Heart right ventricle (tissue), 16 donors: ENCODE data around the gene MYH9. TPM values are rescaled to one million over a fixed set of nuclear protein-coding genes. Genes with fewer than 3 reads are reported as not detected.
"Not testable (repeated sequence)": the region's sequence is repeated elsewhere in the genome, so short reads cannot be mapped to it uniquely, and the experiment has no call there.

Experiments used
- ATAC-seq, 8 donors: fragments of 200-7000 bp; cut with Tn5 transposase; one replicate each; pipeline ENCODE4 v1.9.1; 2020; ENCODE audit warnings: mild to moderate bottlenecking in 8 of 8, moderate library complexity in 8 of 8, moderate number of reproducible peaks in 1 of 8
- DNase-seq, 2 donors: peaks; one replicate each; pipeline ENCODE4 v3.0.0-alpha.2; 2020
- H3K27ac ChIP-seq, 10 donors: fragments of 200-600 bp; sonication (generic) in 2 of 10; one replicate each; pipeline versions ENCODE4 v1.5.0 to v1.8.0; 2020 to 2022; ENCODE audit warnings: mild to moderate bottlenecking in 3 of 10
- H3K27me3 ChIP-seq, 7 donors: fragments of 200-600 bp; one replicate each; pipeline ENCODE4 v1.8.0; 2021 to 2022; ENCODE audit warnings: mild to moderate bottlenecking in 2 of 7
- H3K36me3 ChIP-seq, 9 donors: fragments of 200-600 bp; sonication (generic) in 1 of 9; one replicate each; pipeline versions ENCODE4 v1.5.0 to v1.8.0; 2020 to 2022; ENCODE audit warnings: mild to moderate bottlenecking in 2 of 9
- H3K4me1 ChIP-seq, 9 donors: fragments of 200-600 bp; sonication (generic) in 1 of 9; one replicate each; pipeline versions ENCODE4 v1.5.0 to v1.8.0; 2020 to 2022; ENCODE audit warnings: mild to moderate bottlenecking in 4 of 9
- H3K4me3 ChIP-seq, 10 donors: fragments of 200-600 bp; sonication (generic) in 2 of 10; one replicate each; pipeline versions ENCODE4 v1.5.0 to v1.8.0; 2020 to 2022; ENCODE audit warnings: mild to moderate bottlenecking in 7 of 10, moderate library complexity in 2 of 10
- H3K9me3 ChIP-seq, 11 donors: fragments of 200-600 bp in 10 of 11; sonication (generic) in 2 of 11; one replicate each; pipeline versions ENCODE4 v1.5.0 to v1.8.0; 2013 to 2022; ENCODE audit warnings: mild to moderate bottlenecking in 2 of 11, control low read depth in 1 of 11, moderate library complexity in 1 of 11
- WGBS, 2 donors: extraction: QIAGEN DNeasy Blood & Tissue Kit; methylation state at CpG; one replicate each; pipeline ENCODE4 v1.1.7; 2013; ENCODE audit warnings: inconsistent platforms in 1 of 2; 5-methylcytosine and 5-hydroxymethylcytosine counted together
- intact Hi-C, 10 donors: fragments of 100-400 bp; cut with DNase I; formaldehyde crosslinking; loops; one replicate each; pipeline versions ENCODE4 v1.11.1 to v1.14.2; 2022
- polyA plus RNA-seq, 2 donors: library from polyadenylated mRNA; stranded (reverse); fragments of 200-250 nt; gene quantifications; one replicate each; pipeline ENCODE4 v1.2.3, GENCODE V29; 2013
- total RNA-seq, 10 donors: library from RNA; stranded (reverse); fragmentation: NEBNext Ultra II Directional in 3 of 10; extraction: Animal tissue kit (Norgen Biotek cat#: 25700) in 3 of 10; gene quantifications; one replicate each; pipeline versions ENCODE4 v1.2.1 to v1.2.4, GENCODE V29; 2021 to 2023
- TF ChIP-seq, protein P1 (sequence below), 9 donors: fragments of 200-600 bp; sonication (generic) in 2 of 9; IDR thresholded peaks; one replicate each; pipeline versions ENCODE4 v1.5.0 to v1.8.0; 2021 to 2022; ENCODE audit warnings: antibody characterized with exemption in 9 of 9, mild to moderate bottlenecking in 5 of 9, moderate library complexity in 1 of 9
- donor health status: Arrhythmogenic right ventricular cardiomyopathy.
- donor health status: ischemic (EF 13 %, LVEDD 7.1; RV severe dilation, severe dysfunction).
- donor health status: healthy with polysubstance abuse.
- donor health status: DM: no; HTN: yes; CAD: no.
- donor health status: DM: no; HTN: no; CAD: no.
- donor health status: ischemic (EF 25% LVEDD 6.9; RV normal size, moderate dysfunction).
- donor health status: ischemic (EF 25% LVEDD 5.7; RV mildly dilated, moderate dysfunction).
- donor health status: healthy.
- donor health status: DM: yes; HTN: yes; CAD: no.
- donor health status: Ischemic cardiomyopathy.
- donor health status: ischemic (EF 35%, LVEDD 5.7; RV mildly dilated, moderate dysfunction).
- donor health status: nonischemic (EF 11% LVEDD 7.7; RV severe dilation, severe dysfunction).
- donor health status: DM: yes; HTN: yes; CAD: no.
- donor health status: PGD.
- donor health status: ischemic (EF 29% LVEDD 5.4; RV normal size, mild dysfunction).
- donor health status: nonischemic (EF 23%, LVEDD 6.1; RV moderate dilation, normal function).

The MYH9 gene
- total and polyA plus RNA-seq, 12 donors, result 132 to 345 (median 189) TPM

DNA sequence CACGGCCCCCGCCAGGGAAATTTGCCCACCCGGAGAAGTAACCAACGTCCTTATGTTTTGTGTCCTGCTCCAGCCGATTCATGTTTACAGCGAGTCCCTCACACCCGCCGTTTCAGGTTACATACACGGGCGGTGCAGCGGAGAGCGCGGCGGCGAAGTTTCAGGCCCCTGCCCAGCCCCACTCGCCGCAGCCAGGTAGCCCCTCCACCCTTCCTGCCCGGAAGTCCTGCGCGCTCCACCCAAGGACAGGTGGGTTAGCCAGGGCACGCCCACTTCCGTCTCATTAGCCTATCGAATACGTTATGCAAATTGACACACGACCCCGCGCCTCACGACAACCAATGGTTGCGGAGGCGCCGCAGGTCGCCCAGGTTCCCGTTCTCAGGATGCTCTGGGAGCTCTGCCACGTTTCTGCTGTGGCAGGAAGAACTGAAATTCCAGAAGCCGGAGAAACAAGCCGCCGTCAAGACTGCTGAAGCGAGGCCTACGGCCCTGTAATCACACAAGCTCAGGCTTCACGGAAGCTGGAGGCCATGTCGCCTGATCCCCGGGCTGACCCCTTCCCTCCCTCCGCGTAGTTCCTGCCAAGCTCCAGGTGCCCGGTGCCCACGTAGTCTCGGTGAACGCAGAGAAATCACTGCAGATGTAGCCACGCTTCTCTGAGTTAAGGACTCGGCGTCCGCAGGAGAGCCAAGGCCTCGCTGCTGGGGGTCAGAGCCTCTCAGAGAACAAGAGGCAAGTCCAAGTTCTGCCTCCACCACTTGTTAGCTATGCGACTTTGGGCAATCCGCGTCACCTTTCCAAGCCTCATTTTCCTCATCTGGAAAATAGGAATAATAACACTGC, 22.4 kb upstream of the MYH9 start:
- WGBS, 2 donors, result 17 to 27% methylated on average over 56 of the region's 56 CpGs
- Histone ChIP-seq H3K9me3 (no peaks in the 10 kb centered on the region), H3K27ac (peak overlapping the region in 9 of 10 donors; percentile 40 to 83 (median 75)), H3K27me3 (no peaks in the 10 kb centered on the region), H3K36me3 (no peaks in the 10 kb centered on the region), H3K4me3 (peak overlapping the region in 9 of 10 donors; percentile 8 to 45 (median 36)), H3K4me1 (peaks cover 0 to 51% (median 12%) of the 10 kb centered on the region in 9 donors)
- intact Hi-C loops, result loop anchor here in 1 of 10 donors (5.0 to 10.0 kb wide), 2 partner anchors 37 to 905 kb away; no protein-coding TSS in a partner anchor
- ATAC-seq (peak; percentile 84 to 95 (median 88)), DNase-seq (peak; percentile 73 to 78)
- TF ChIP-seq, protein P1, sequence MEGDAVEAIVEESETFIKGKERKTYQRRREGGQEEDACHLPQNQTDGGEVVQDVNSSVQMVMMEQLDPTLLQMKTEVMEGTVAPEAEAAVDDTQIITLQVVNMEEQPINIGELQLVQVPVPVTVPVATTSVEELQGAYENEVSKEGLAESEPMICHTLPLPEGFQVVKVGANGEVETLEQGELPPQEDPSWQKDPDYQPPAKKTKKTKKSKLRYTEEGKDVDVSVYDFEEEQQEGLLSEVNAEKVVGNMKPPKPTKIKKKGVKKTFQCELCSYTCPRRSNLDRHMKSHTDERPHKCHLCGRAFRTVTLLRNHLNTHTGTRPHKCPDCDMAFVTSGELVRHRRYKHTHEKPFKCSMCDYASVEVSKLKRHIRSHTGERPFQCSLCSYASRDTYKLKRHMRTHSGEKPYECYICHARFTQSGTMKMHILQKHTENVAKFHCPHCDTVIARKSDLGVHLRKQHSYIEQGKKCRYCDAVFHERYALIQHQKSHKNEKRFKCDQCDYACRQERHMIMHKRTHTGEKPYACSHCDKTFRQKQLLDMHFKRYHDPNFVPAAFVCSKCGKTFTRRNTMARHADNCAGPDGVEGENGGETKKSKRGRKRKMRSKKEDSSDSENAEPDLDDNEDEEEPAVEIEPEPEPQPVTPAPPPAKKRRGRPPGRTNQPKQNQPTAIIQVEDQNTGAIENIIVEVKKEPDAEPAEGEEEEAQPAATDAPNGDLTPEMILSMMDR (IDR thresholded peaks at IDR 0.05), result no peak

DNA sequence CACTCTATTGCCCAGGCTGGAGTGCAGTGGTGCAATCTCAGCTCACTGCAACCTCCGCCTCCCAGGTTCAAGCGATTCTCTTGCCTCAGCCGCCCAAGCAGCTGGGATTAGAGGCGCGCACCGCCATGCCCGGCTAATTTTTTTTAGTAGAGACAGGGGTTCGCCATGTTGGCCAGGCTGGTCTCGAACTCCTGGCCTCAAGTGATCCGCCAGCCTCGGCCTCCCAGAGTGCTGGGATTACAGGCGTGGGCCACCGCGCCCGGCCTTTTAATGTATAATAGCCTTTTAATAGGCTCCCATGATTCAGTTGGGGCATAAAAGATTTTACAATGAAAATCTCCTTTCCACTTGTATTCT, 21.8 kb upstream of the MYH9 start:
- not testable (repeated sequence) for H3K9me3 ChIP-seq, H3K36me3 ChIP-seq, H3K27me3 ChIP-seq, DNase-seq
- Histone ChIP-seq H3K27ac (peak overlapping the region in 9 of 10 donors; percentile 40 to 83 (median 75)), H3K4me3 (peak overlapping the region in 9 of 10 donors; percentile 8 to 45 (median 36)), H3K4me1 (peaks cover 0 to 57% (median 12%) of the 10 kb centered on the region in 9 donors)
- 79 to 88% methylated on average over 15 of the region's 15 CpGs for WGBS, 2 donors
- intact Hi-C loops, result loop anchor here in 1 of 10 donors (5.0 to 10.0 kb wide), 2 partner anchors 38 to 905 kb away; no protein-coding TSS in a partner anchor
- ATAC-seq, result peak in 1 of 8 donors; percentile 12

DNA sequence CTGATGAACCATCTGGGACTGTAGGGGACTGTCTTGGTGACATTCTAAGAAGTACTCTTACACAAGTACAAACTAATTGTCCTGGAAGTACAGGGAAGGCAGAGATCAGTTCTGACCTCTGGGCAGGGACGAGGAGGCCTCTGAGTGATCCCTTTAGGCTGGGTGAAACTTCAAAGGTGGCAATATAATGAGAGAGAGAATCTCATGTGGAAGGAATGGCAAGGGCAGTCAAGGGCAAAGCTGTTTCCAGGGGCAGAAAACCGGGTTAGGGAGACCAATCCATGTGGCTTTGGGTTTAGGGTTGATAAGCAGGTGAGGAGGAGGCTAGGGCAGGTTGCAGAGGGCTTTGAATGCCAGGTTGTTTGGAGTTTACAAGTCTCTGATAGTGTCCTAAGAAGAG, 21.3 kb upstream of the MYH9 start:
- Histone ChIP-seq H3K4me1 (peaks cover 0 to 62% (median 12%) of the 10 kb centered on the region in 9 donors), H3K36me3 (no peaks in the 10 kb centered on the region), H3K4me3 (no peak overlapping the region), H3K27me3 (no peaks in the 10 kb centered on the region), H3K27ac (peak overlapping the region in 7 of 10 donors; percentile 35 to 83 (median 74)), H3K9me3 (no peaks in the 10 kb centered on the region)
- TF ChIP-seq, protein P1 (IDR thresholded peaks at IDR 0.05), result no peak
- DNase-seq, result no peak
- 52 to 62% methylated on average over 2 of the region's 2 CpGs for WGBS, 2 donors
- ATAC-seq, result peak in 3 of 8 donors; percentile 25 to 33 (median 29)
- intact Hi-C loops, result loop anchor here in 1 of 10 donors (5.0 to 10.0 kb wide), 2 partner anchors 38 to 906 kb away; no protein-coding TSS in a partner anchor

DNA sequence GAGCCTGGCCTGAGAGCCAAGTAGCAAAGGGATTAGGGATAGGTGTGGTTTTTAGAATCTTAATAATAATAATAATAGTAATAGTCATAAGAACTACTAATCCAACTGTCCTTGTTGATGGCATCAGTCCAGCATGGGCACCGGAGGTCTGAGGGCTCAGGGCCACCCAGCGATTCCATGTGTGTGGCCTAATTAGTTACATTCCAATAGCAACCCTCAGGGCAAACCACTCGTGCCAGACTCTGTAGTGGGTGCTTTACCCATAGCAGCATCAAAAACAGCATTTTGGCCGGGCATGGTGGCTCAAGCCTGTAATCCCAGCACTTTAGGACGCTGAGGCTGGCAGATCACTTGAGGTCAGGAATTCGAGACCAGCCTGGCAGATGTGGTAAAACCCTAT, 19.0 kb upstream of the MYH9 start:
- H3K4me1 ChIP-seq, result peaks cover 0 to 67% (median 12%) of the 10 kb centered on the region in 9 donors
- intact Hi-C loops, result loop anchor here in 1 of 10 donors (5.0 to 10.0 kb wide), 2 partner anchors 41 to 908 kb away; no protein-coding TSS in a partner anchor
- TF ChIP-seq, protein P1 (IDR thresholded peaks at IDR 0.05), result no peak
- ATAC-seq, result no peak
- H3K27me3 ChIP-seq, result no peaks in the 10 kb centered on the region
- 88 to 96% methylated on average over 6 of the region's 6 CpGs for WGBS, 2 donors
- no peak overlapping the region for H3K4me3 ChIP-seq
- DNase-seq, result no peak
- H3K27ac ChIP-seq, result peak overlapping the region in 1 of 10 donors; percentile 77
- H3K9me3 ChIP-seq, result no peaks in the 10 kb centered on the region
- H3K36me3 ChIP-seq, result no peaks in the 10 kb centered on the region
